H1 (cell line): Measurements from ENCODE around the gene CYP1B1. TPM values are rescaled to one million over a fixed set of nuclear protein-coding genes. Genes with fewer than 3 reads are reported as not detected.

Experiments
- CTCF ChIA-PET: fragments of 300-600 bp; sonication (Branson Sonifier 250); formaldehyde crosslinking; loops from one replicate; lab custom pipeline; 2021; ENCODE audit not compliant: partially characterized antibody; lab: Charles Lee
- POLR2A ChIA-PET: fragments of 300-600 bp; sonication (Branson Sonifier 250); formaldehyde crosslinking; loops from one replicate; lab custom pipeline; 2021; ENCODE audit warnings: inconsistent platforms; ENCODE audit not compliant: partially characterized antibody; lab: Charles Lee
- DNase-seq, 2 experiments: peaks; one replicate each; pipeline versions ENCODE4 v3.0.0 to v3.0.0-alpha.2; 2010 to 2022; ENCODE audit warnings: low spot score in 2 of 2, low read depth in 1 of 2, mixed read lengths in 1 of 2
- FAIRE-seq: peaks from 2 replicates; lab custom pipeline; 2011; peaks lifted over from hg19 to GRCh38; lab: Jason Lieb, UNC
- H2AFZ ChIP-seq: 2 replicates; pipeline ENCODE4 v1.8.1; 2012; ENCODE audit warnings: low read length, inconsistent platforms
- H2AK5ac ChIP-seq: 2 replicates; pipeline ENCODE4 v1.6.1; 2013; ENCODE audit warnings: low read depth, low read length
- H2BK120ac ChIP-seq: replicated peaks from 2 replicates; pipeline ENCODE3; 2013; ENCODE audit warnings: low read depth, low read length, inconsistent platforms
- H2BK12ac ChIP-seq: 2 replicates; pipeline ENCODE4 v1.6.1; 2013; ENCODE audit warnings: low read depth, low read length
- H2BK15ac ChIP-seq: 2 replicates; pipeline ENCODE4 v1.6.1; 2013; ENCODE audit warnings: low read length
- H2BK20ac ChIP-seq: 2 replicates; pipeline ENCODE4 v1.6.1; 2013; ENCODE audit warnings: low read length
- H2BK5ac ChIP-seq: 2 replicates; pipeline ENCODE4 v1.6.1; 2013; ENCODE audit warnings: low read depth, low read length
- H3K14ac ChIP-seq: 2 replicates; pipeline ENCODE4 v1.6.1; 2013; ENCODE audit warnings: inconsistent platforms; ENCODE audit not compliant: insufficient read length
- H3K18ac ChIP-seq: 2 replicates; pipeline ENCODE4 v1.6.1; 2013; ENCODE audit warnings: low read length; ENCODE audit errors: extremely low read depth
- H3K23ac ChIP-seq: 2 replicates; pipeline ENCODE4 v1.6.1; 2013; ENCODE audit warnings: inconsistent platforms; ENCODE audit not compliant: insufficient read length
- H3K23me2 ChIP-seq: 2 replicates; pipeline ENCODE4 v1.6.1; 2013; ENCODE audit warnings: low read depth, low read length
- H3K27ac ChIP-seq: 2 replicates; pipeline ENCODE4 v1.6.1; 2011; ENCODE audit warnings: low read depth, low read length, inconsistent platforms
- H3K27me3 ChIP-seq, 4 experiments: replicated peaks in 1 of 4; 1 replicate in 1 of 4; 2 replicates in 3 of 4; pipeline versions ENCODE4 v1.6.1 to v1.8.1; 2011 to 2013; ENCODE audit warnings: low read length in 3 of 4, mild to moderate bottlenecking in 3 of 4, inconsistent platforms in 2 of 4, mixed read lengths in 2 of 4, moderate library complexity in 1 of 4; ENCODE audit not compliant: control insufficient read depth in 3 of 4, insufficient read depth in 3 of 4; ENCODE audit errors: extremely low read depth in 1 of 4
- H3K36me3 ChIP-seq, 4 experiments: 2 replicates each; pipeline versions ENCODE4 v1.6.1 to v1.8.1; 2011 to 2013; ENCODE audit warnings: mild to moderate bottlenecking in 4 of 4, low read length in 3 of 4, moderate library complexity in 2 of 4, control low read depth in 1 of 4, inconsistent platforms in 1 of 4; ENCODE audit not compliant: insufficient read depth in 4 of 4, control insufficient read depth in 2 of 4
- H3K4ac ChIP-seq: replicated peaks from 2 replicates; pipeline ENCODE3; 2013; ENCODE audit warnings: low read length, low read depth, mixed read lengths, inconsistent platforms; ENCODE audit not compliant: insufficient read length
- H3K4me1 ChIP-seq, 4 experiments: replicated peaks in 1 of 4; 1 replicate in 1 of 4; 2 replicates in 3 of 4; pipeline versions ENCODE4 v1.6.1 to v1.8.1; 2011 to 2013; ENCODE audit warnings: low read length in 3 of 4, inconsistent platforms in 2 of 4, mixed read lengths in 1 of 4; ENCODE audit not compliant: insufficient read depth in 4 of 4, control insufficient read depth in 3 of 4
- H3K4me2 ChIP-seq, 2 experiments: 2 replicates each; pipeline versions ENCODE4 v1.6.1 to v1.8.1; 2011 to 2013; ENCODE audit warnings: low read depth in 2 of 2, low read length in 2 of 2, control low read depth in 1 of 2, inconsistent platforms in 1 of 2, mild to moderate bottlenecking in 1 of 2; ENCODE audit not compliant: insufficient read depth in 1 of 2
- H3K4me3 ChIP-seq, 4 experiments: fragments of 200-600, 300-600 bp in 1 of 4; sonication (generic), shearing (Covaris generic), sonication (Bioruptor Twin) in 1 of 4; 2 replicates each; pipeline versions ENCODE4 v1.5.1 to v1.8.1; 2011 to 2016; ENCODE audit warnings: low read length in 4 of 4, low read depth in 3 of 4, control low read depth in 2 of 4, inconsistent platforms in 2 of 4, mild to moderate bottlenecking in 2 of 4, mixed read lengths in 1 of 4, moderate library complexity in 1 of 4; ENCODE audit not compliant: insufficient read depth in 2 of 4; ENCODE audit errors: extremely low read depth in 1 of 4
- H3K56ac ChIP-seq: replicated peaks from 2 replicates; pipeline ENCODE3; 2013; ENCODE audit warnings: low read depth, mild to moderate bottlenecking, mixed read lengths, low read length, inconsistent platforms; ENCODE audit not compliant: insufficient read length
- H3K79me1 ChIP-seq: 2 replicates; pipeline ENCODE4 v1.6.1; 2013; ENCODE audit warnings: low read depth, low read length, control low read depth
- H3K79me2 ChIP-seq, 2 experiments: 2 replicates each; pipeline versions ENCODE4 v1.6.1 to v1.8.1; 2012 to 2013; ENCODE audit warnings: low read length in 2 of 2, mild to moderate bottlenecking in 2 of 2, inconsistent platforms in 1 of 2; ENCODE audit not compliant: insufficient read depth in 2 of 2, control insufficient read depth in 1 of 2
- H3K9ac ChIP-seq, 4 experiments: replicated peaks in 1 of 4; 1 replicate in 1 of 4; 2 replicates in 3 of 4; pipeline versions ENCODE4 v1.6.1 to v1.8.1; 2011 to 2013; ENCODE audit warnings: low read depth in 3 of 4, low read length in 3 of 4, control low read depth in 2 of 4, mild to moderate bottlenecking in 2 of 4, moderate library complexity in 2 of 4, inconsistent platforms in 1 of 4; ENCODE audit errors: extremely low read depth in 1 of 4
- H3K9me3 ChIP-seq, 2 experiments: 2 replicates each; pipeline versions ENCODE4 v1.6.1 to v1.8.1; 2012 to 2013; ENCODE audit warnings: mild to moderate bottlenecking in 2 of 2, moderate library complexity in 2 of 2, control low read depth in 1 of 2, inconsistent platforms in 1 of 2, low read depth in 1 of 2, low read length in 1 of 2, mixed read lengths in 1 of 2; ENCODE audit not compliant: insufficient read depth in 2 of 2
- H4K20me1 ChIP-seq, 2 experiments: replicated peaks in 1 of 2; 2 replicates each; pipeline versions ENCODE3 to v1.8.1; 2011 to 2013; ENCODE audit warnings: inconsistent platforms in 2 of 2, low read length in 2 of 2, mild to moderate bottlenecking in 1 of 2; ENCODE audit not compliant: insufficient read depth in 2 of 2, control insufficient read depth in 1 of 2
- H4K5ac ChIP-seq: 2 replicates; pipeline ENCODE4 v1.6.1; 2013; ENCODE audit warnings: low read length, low read depth, mixed read lengths, inconsistent platforms; ENCODE audit not compliant: insufficient read length
- H4K8ac ChIP-seq: 2 replicates; pipeline ENCODE4 v1.8.0; 2013; ENCODE audit warnings: mild to moderate bottlenecking, moderate library complexity, low read length, inconsistent platforms; ENCODE audit not compliant: insufficient read depth; ENCODE audit errors: extremely low read depth
- H4K91ac ChIP-seq: replicated peaks from 2 replicates; pipeline ENCODE3; 2013; ENCODE audit warnings: low read length, mixed read lengths, inconsistent platforms; ENCODE audit not compliant: insufficient read length
- ASH2L ChIP-seq: fragments of 200-600, 300-600 bp; sonication (generic); IDR thresholded peaks from one replicate; pipeline ENCODE4 v1.7.1; 2017; ENCODE audit warnings: low read length
- BACH1 ChIP-seq: IDR thresholded peaks from 2 replicates; pipeline ENCODE4 v1.6.1; 2012; ENCODE audit warnings: low read length, improper control_type of control experiment
- BCL11A ChIP-seq, 2 experiments: IDR thresholded peaks; one replicate each; pipeline ENCODE4 v1.6.1; 2011; ENCODE audit warnings: low read depth in 2 of 2, low read length in 2 of 2, mild to moderate bottlenecking in 2 of 2
- CBX5 ChIP-seq: fragments of 300-800, 300-1000 bp; sonication (generic); IDR thresholded peaks from 2 replicates; pipeline ENCODE4 v1.7.1; 2016; ENCODE audit warnings: antibody characterized with exemption, low read length, low read depth
- CTBP2 ChIP-seq: IDR thresholded peaks from 2 replicates; pipeline ENCODE4 v1.7.0; 2011; ENCODE audit warnings: borderline replicate concordance, mild to moderate bottlenecking, moderate library complexity, mixed read lengths, low read length; ENCODE audit not compliant: insufficient read depth, insufficient read length
- EP300 ChIP-seq, 2 experiments: IDR thresholded peaks; 1 replicate in 1 of 2; 2 replicates in 1 of 2; pipeline ENCODE4 v1.6.1; 2011 to 2012; ENCODE audit warnings: low read depth in 2 of 2, low read length in 2 of 2, mild to moderate bottlenecking in 2 of 2, borderline replicate concordance in 1 of 2, inconsistent platforms in 1 of 2, moderate library complexity in 1 of 2
- MAFK ChIP-seq: IDR thresholded peaks from 2 replicates; pipeline ENCODE4 v1.6.1; 2012; ENCODE audit warnings: low read depth, mild to moderate bottlenecking, improper control_type of control experiment, low read length
- RAD21 ChIP-seq, 2 experiments: IDR thresholded peaks in 1 of 2; conservative IDR thresholded peaks in 1 of 2; 2 replicates each; pipeline ENCODE4 v1.6.1; 2011; ENCODE audit warnings: low read depth in 2 of 2, low read length in 2 of 2, improper control_type of control experiment in 1 of 2, inconsistent platforms in 1 of 2, mild to moderate bottlenecking in 1 of 2, moderate library complexity in 1 of 2
- SIN3A ChIP-seq, 2 experiments: IDR thresholded peaks in 1 of 2; conservative IDR thresholded peaks in 1 of 2; 2 replicates each; pipeline ENCODE4 v1.6.1; 2011 to 2012; ENCODE audit warnings: low read length in 2 of 2, improper control_type of control experiment in 1 of 2, low read depth in 1 of 2, mild to moderate bottlenecking in 1 of 2
- TAF7 ChIP-seq: optimal IDR thresholded peaks from 2 replicates; pipeline ENCODE3; 2011; ENCODE audit warnings: low read depth, mild to moderate bottlenecking, inconsistent platforms, low read length, moderate library complexity, borderline replicate concordance
- WGBS, 2 experiments: shearing (Covaris generic) in 1 of 2; methylation state at CpG; one replicate each; pipeline versions ENCODE4 v1.1.6 to v1.1.7; 2013 to 2015; ENCODE audit warnings: low lambda C conversion rate in 2 of 2, mixed read lengths in 2 of 2, inconsistent platforms in 1 of 2, low coverage in 1 of 2, missing lambda C conversion rate in 1 of 2; ENCODE audit not compliant: insufficient replicate concordance in 2 of 2, insufficient coverage in 1 of 2, insufficient read length in 1 of 2; ENCODE audit errors: extremely low coverage in 1 of 2, missing lambda C conversion rate in 1 of 2; 5-methylcytosine and 5-hydroxymethylcytosine counted together
- polyA plus RNA-seq, 7 experiments: library from polyadenylated mRNA; depleted of rRNA in 3 of 7; stranded (reverse) in 5 of 7; unstranded in 2 of 7; fragments of >200 nt in 5 of 7; fragments of 200-250 nt in 2 of 7; gene quantifications; 1 replicate in 5 of 7; 2 replicates in 1 of 7; 4 replicates in 1 of 7; pipeline versions ENCODE4 v1.2.1 to v1.2.3, GENCODE V29; 2011 to 2013; ENCODE audit warnings: missing spikeins in 2 of 7, mixed read lengths in 2 of 7
- total RNA-seq: library from RNA; stranded (reverse); fragmentation: NEBNext Ultra II Directional; extraction: Animal tissue kit (Norgen Biotek cat#: 25700); gene quantifications from 2 replicates; pipeline ENCODE4 v1.2.1, GENCODE V29; 2021

CYP1B1 gene
- total and polyA plus RNA-seq, 2 of the 8 experiments (the other 6 are each of a cell fraction or from before 2014, with no cell fraction given), result 1.3 to 5.7 TPM

- no peak overlapping the region for H2BK12ac ChIP-seq
- no peaks in the 10 kb centered on the region for H4K20me1 ChIP-seq
- no peak overlapping the region for H3K9ac ChIP-seq
- H3K14ac ChIP-seq, result no peak overlapping the region
- H3K27ac ChIP-seq, result no peak overlapping the region
- H3K36me3 ChIP-seq, result peaks cover 0 to 4% (median 0%) of the 10 kb centered on the region in 4 experiments; a peak in 1 of 8 replicates
- no peak overlapping the region for H2BK5ac ChIP-seq
- H3K9me3 ChIP-seq, result no peaks in the 10 kb centered on the region; a peak in 1 of 4 replicates
- no peak overlapping the region for H4K5ac ChIP-seq
- no peak overlapping the region for H3K23ac ChIP-seq
- peak overlapping the region; percentile 91 to 94 for H3K4me2 ChIP-seq
- no peak overlapping the region for H4K8ac ChIP-seq
- peaks cover 0 to 26% (median 16%) of the 10 kb centered on the region in 4 experiments; a peak in 6 of 7 replicates for H3K4me1 ChIP-seq
- no peak overlapping the region; the same call in 1 of the 2 replicates for H2AFZ ChIP-seq
- no peaks in the 10 kb centered on the region for H3K79me2 ChIP-seq
- H2BK20ac ChIP-seq, result no peak overlapping the region
- no peak overlapping the region for H2AK5ac ChIP-seq
- H4K91ac ChIP-seq, result no peak overlapping the region
- H3K4me3 ChIP-seq, result peak overlapping the region; percentile 26 to 63 (median 33); a peak in 7 of 8 replicates
- no peak overlapping the region for H3K56ac ChIP-seq
- POLR2A ChIA-PET, result no interaction called here
- peaks cover 31 to 61% (median 51%) of the 10 kb centered on the region in 4 experiments for H3K27me3 ChIP-seq
- H3K23me2 ChIP-seq, result peaks cover 26% of the 10 kb centered on the region
- H3K79me1 ChIP-seq, result no peaks in the 10 kb centered on the region
- 9% methylated on average over 32 of the region's 32 CpGs; no CpG with 5 or more reads in 1 of the 2 experiments for WGBS, 2 experiments
- CTCF ChIA-PET, result interaction anchor here (0.9 kb wide), 1 partner anchor 42 kb away, joined by 3 read pairs; no protein-coding TSS in a partner anchor
- peak in 1 of 2 experiments; percentile 73 for DNase-seq
- H3K4ac ChIP-seq, result no peak overlapping the region
- H3K18ac ChIP-seq, result no peak overlapping the region
- no peak overlapping the region for H2BK120ac ChIP-seq
- no peak overlapping the region for H2BK15ac ChIP-seq
- FAIRE-seq, result no peak
- no peak for TF ChIP-seq BCL11A (IDR thresholded peaks at IDR 0.05; ENCODE audit: low read depth in 2 of 2, low read length in 2 of 2)
- 0 out of 4 replicates have a peak, but pooled peaks of 1 of the 2 experiments have one; percentile 32 for TF ChIP-seq SIN3A (conservative IDR thresholded peaks at IDR 0.05 in 1 of 2, IDR thresholded peaks at IDR 0.05 in 1 of 2; ENCODE audit: low read depth in 1 of 2, low read length in 2 of 2)
- no peak for TF ChIP-seq CBX5
- no peak for TF ChIP-seq MAFK
- no peak for TF ChIP-seq BACH1
- TF ChIP-seq ASH2L, result no peak
- 0 out of 3 replicates have a peak, but pooled peaks of 1 of the 2 experiments have one; percentile 27 for TF ChIP-seq EP300 (IDR thresholded peaks at IDR 0.05; ENCODE audit: borderline replicate concordance in 1 of 2, low read depth in 2 of 2, low read length in 2 of 2)
- TF ChIP-seq RAD21 (IDR thresholded peaks at IDR 0.05 in 1 of 2, conservative IDR thresholded peaks at IDR 0.05 in 1 of 2; ENCODE audit: low read depth in 2 of 2, low read length in 2 of 2), result peak in 1 of 2 experiments; percentile 28; a peak in 1 of 4 replicates
- TF ChIP-seq CTBP2, result peak; percentile 26
- TF ChIP-seq TAF7, result no peak
Observed at GRCh38 chr2:38073211-38074057, 2.5 kb downstream of the CYP1B1 start.
